Immature natural killer cell (primary cell): ENCODE results near the gene CEP112. TPM values are rescaled to one million over a fixed set of nuclear protein-coding genes. Genes with fewer than 3 reads are reported as not detected.

Experiments
- polyA plus RNA-seq, 3 donors: library from polyadenylated mRNA; unstranded; fragments of 300-500 nt; fragmentation: Illumina TruSeq; gene quantifications; one replicate each; pipeline ENCODE4 v1.2.3, GENCODE V29; 2021

Gene CEP112
- polyA plus RNA-seq, 3 donors from 2014 or later = 0.13 to 0.25 TPM; not detected in 1

Other genes with a start within 250 kb of the CEP112 start
- gene APOH, start 37.3 kb upstream of the CEP112 start, polyA plus RNA-seq = not detected
- 1 to 10 TPM in 1 of 3 donors, under 1 TPM in 2; 0.18 to 1.3 (median 0.28) TPM for gene PRKCA, start 110.5 kb upstream of the CEP112 start, polyA plus RNA-seq